Karpas-422 (cell line): ENCODE data around the gene SULT6B1. TPM values are rescaled to one million over a fixed set of nuclear protein-coding genes. Genes with fewer than 3 reads are reported as not detected.
A peak's percentile ranks its signal among the peaks of the same experiment; 100 is the strongest.
"Not testable (repeated sequence)": the region's sequence is repeated elsewhere in the genome, so short reads cannot be mapped to it uniquely, and the experiment has no call there.

Experiments used
- DNase-seq: peaks from one replicate; pipeline ENCODE4 v3.0.0-alpha.2; 2015
- H2AFZ ChIP-seq: fragments of 200-600 bp; sonication (generic); 2 replicates; pipeline ENCODE4 v1.6.1; 2014; ENCODE audit warnings: antibody characterized with exemption, low read length, mixed read lengths
- H3K27ac ChIP-seq: fragments of 200-600 bp; sonication (generic); 2 replicates; pipeline ENCODE4 v1.5.1; 2014; ENCODE audit warnings: mild to moderate bottlenecking, low read length, moderate library complexity
- H3K27me3 ChIP-seq: fragments of 200-600 bp; sonication (generic); 2 replicates; pipeline ENCODE4 v1.6.1; 2014; ENCODE audit warnings: low read length, mixed read lengths
- H3K36me3 ChIP-seq: fragments of 200-600 bp; sonication (generic); 2 replicates; pipeline ENCODE4 v1.6.1; 2014; ENCODE audit warnings: low read length, mixed read lengths; ENCODE audit not compliant: insufficient read depth
- H3K4me1 ChIP-seq: fragments of 200-600 bp; sonication (generic); 2 replicates; pipeline ENCODE4 v1.6.1; 2014; ENCODE audit warnings: mild to moderate bottlenecking, low read length, mixed read lengths
- H3K4me2 ChIP-seq: fragments of 200-600 bp; sonication (generic); 2 replicates; pipeline ENCODE4 v1.6.1; 2014; ENCODE audit warnings: low read length, low read depth, mild to moderate bottlenecking; ENCODE audit not compliant: poor library complexity, severe bottlenecking
- H3K4me3 ChIP-seq: fragments of 200-600 bp; sonication (generic); 2 replicates; pipeline ENCODE4 v1.5.1; 2014; ENCODE audit warnings: mild to moderate bottlenecking, antibody characterized with exemption, low read length, mixed read lengths
- H3K79me2 ChIP-seq: fragments of 200-600 bp; sonication (generic); 2 replicates; pipeline ENCODE4 v1.6.1; 2014; ENCODE audit warnings: mild to moderate bottlenecking, low read length, mixed read lengths
- H3K9ac ChIP-seq: fragments of 200-600 bp; sonication (generic); 2 replicates; pipeline ENCODE4 v1.6.0; 2014; ENCODE audit warnings: low read length
- H3K9me2 ChIP-seq: fragments of 200-600 bp; sonication (generic), shearing (Covaris generic); replicated peaks from 2 replicates; pipeline ENCODE4 v1.6.0; 2014; ENCODE audit warnings: mild to moderate bottlenecking, low read length, moderate library complexity; ENCODE audit not compliant: insufficient read depth
- H3K9me3 ChIP-seq: fragments of 300-700, 200-600 bp; sonication (generic); 2 replicates; pipeline ENCODE4 v1.6.1; 2014; ENCODE audit warnings: low read length, mixed read lengths
- H4K20me1 ChIP-seq: fragments of 200-600 bp; sonication (generic); 2 replicates; pipeline ENCODE4 v1.6.1; 2014; ENCODE audit warnings: mild to moderate bottlenecking, antibody characterized with exemption, low read length, low read depth; ENCODE audit not compliant: insufficient read depth
- total RNA-seq: library from RNA; depleted of rRNA; stranded (reverse); fragments of >200 nt; shearing (Covaris generic); gene quantifications from 2 replicates; pipeline ENCODE4 v1.2.3, GENCODE V29; 2014; ENCODE audit warnings: low replicate concordance

Gene SULT6B1
- total RNA-seq, 1 experiment from 2014 or later, result not detected

- not testable (repeated sequence) for H3K4me2 ChIP-seq, H4K20me1 ChIP-seq, DNase-seq, H3K4me1 ChIP-seq, H3K27ac ChIP-seq, H3K9me3 ChIP-seq, H3K9me2 ChIP-seq, H3K4me3 ChIP-seq, H3K27me3 ChIP-seq, H3K9ac ChIP-seq, H2AFZ ChIP-seq
- Histone ChIP-seq H3K36me3 (peaks cover 97% of the 10 kb centered on the region), H3K79me2 (peaks cover 85% of the 10 kb centered on the region)
Measured at GRCh38 chr2:37205071-37205661, 16.7 kb upstream of the SULT6B1 start.

- no peak overlapping the region for H3K27ac ChIP-seq
- H4K20me1 ChIP-seq, result no peaks in the 10 kb centered on the region
- no peak overlapping the region for H3K9ac ChIP-seq
- H3K4me2 ChIP-seq, result no peak overlapping the region
- peaks cover 83% of the 10 kb centered on the region for H3K79me2 ChIP-seq
- no peaks in the 10 kb centered on the region for H3K27me3 ChIP-seq
- H2AFZ ChIP-seq, result no peak overlapping the region
- no peak for DNase-seq
- H3K9me3 ChIP-seq, result peaks cover 3% of the 10 kb centered on the region
- H3K4me1 ChIP-seq, result peaks cover 21% of the 10 kb centered on the region
- H3K9me2 ChIP-seq, result no peaks in the 10 kb centered on the region
- peaks cover 88% of the 10 kb centered on the region for H3K36me3 ChIP-seq
- no peak overlapping the region for H3K4me3 ChIP-seq
Measured at GRCh38 chr2:37203708-37204107, 15.2 kb upstream of the SULT6B1 start.

- H3K4me3 ChIP-seq, result no peak overlapping the region
- H4K20me1 ChIP-seq, result no peaks in the 10 kb centered on the region
- H3K9me3 ChIP-seq, result peaks cover 3% of the 10 kb centered on the region
- H3K27me3 ChIP-seq, result no peaks in the 10 kb centered on the region
- peaks cover 38% of the 10 kb centered on the region for H3K4me1 ChIP-seq
- no peaks in the 10 kb centered on the region for H3K9me2 ChIP-seq
- H3K4me2 ChIP-seq, result no peak overlapping the region
- H2AFZ ChIP-seq, result no peak overlapping the region
- no peak overlapping the region for H3K9ac ChIP-seq
- DNase-seq, result peak; percentile 53
- H3K36me3 ChIP-seq, result peaks cover 69% of the 10 kb centered on the region
- peak overlapping the region; percentile 62 for H3K27ac ChIP-seq
- peaks cover 76% of the 10 kb centered on the region for H3K79me2 ChIP-seq
Measured at GRCh38 chr2:37201766-37202165, 13.3 kb upstream of the SULT6B1 start.

- H3K9ac ChIP-seq, result no peak overlapping the region
- H3K9me2 ChIP-seq, result no peaks in the 10 kb centered on the region
- H4K20me1 ChIP-seq, result no peaks in the 10 kb centered on the region
- H3K27me3 ChIP-seq, result no peaks in the 10 kb centered on the region
- H3K79me2 ChIP-seq, result peaks cover 74% of the 10 kb centered on the region
- no peak overlapping the region for H2AFZ ChIP-seq
- H3K4me2 ChIP-seq, result no peak overlapping the region
- peak overlapping the region; percentile 62 for H3K27ac ChIP-seq
- no peak overlapping the region for H3K4me3 ChIP-seq
- H3K4me1 ChIP-seq, result peaks cover 38% of the 10 kb centered on the region
- H3K9me3 ChIP-seq, result peaks cover 3% of the 10 kb centered on the region
- peaks cover 63% of the 10 kb centered on the region for H3K36me3 ChIP-seq
- no peak for DNase-seq
Measured at GRCh38 chr2:37201208-37201607, 12.7 kb upstream of the SULT6B1 start.

GRCh38 chr2:37198681-37199065 lies 10.2 kb upstream of the SULT6B1 start:
- H3K36me3 ChIP-seq, result peaks cover 38% of the 10 kb centered on the region
- peaks cover 53% of the 10 kb centered on the region for H3K79me2 ChIP-seq
- H3K4me3 ChIP-seq, result peak overlapping the region; percentile 84; the same call in 1 of the 2 replicates
- H3K9ac ChIP-seq, result peak overlapping the region; percentile 94
- H2AFZ ChIP-seq, result no peak overlapping the region
- H3K4me1 ChIP-seq, result peaks cover 44% of the 10 kb centered on the region
- no peaks in the 10 kb centered on the region for H3K9me2 ChIP-seq
- no peaks in the 10 kb centered on the region for H4K20me1 ChIP-seq
- no peaks in the 10 kb centered on the region for H3K27me3 ChIP-seq
- no peaks in the 10 kb centered on the region; the same call in 1 of the 2 replicates for H3K9me3 ChIP-seq
- peak; percentile 70 for DNase-seq
- H3K27ac ChIP-seq, result peak overlapping the region; percentile 93
- H3K4me2 ChIP-seq, result peak overlapping the region; percentile 80

GRCh38 chr2:37196320-37197195 lies 8.1 kb upstream of the SULT6B1 start, which contains the start of gene CEBPZOS:
CEBPZOS (plus strand) TSS chr2:37196496; CDS start chr2:37199705, 3,209 bp downstream.
- Histone ChIP-seq H3K9ac (peak within 1 kb of the TSS; percentile 94), H3K27ac (peak within 1 kb of the TSS; percentile 93), H3K79me2 (peaks cover 42% of the 10 kb centered on the region), H3K27me3 (no peaks in the 10 kb centered on the region), H3K36me3 (peaks cover 19% of the 10 kb centered on the region; the same call in 1 of the 2 replicates), H3K4me2 (peak within 1 kb of the TSS; percentile 80), H2AFZ (peak within 1 kb of the TSS; percentile 99), H3K9me3 (no peaks in the 10 kb centered on the region), H3K9me2 (no peaks in the 10 kb centered on the region), H3K4me1 (peaks cover 38% of the 10 kb centered on the region), H3K4me3 (peak within 1 kb of the TSS; percentile 84), H4K20me1 (no peaks in the 10 kb centered on the region)
- DNase-seq, result peak; percentile 96

- H3K27ac ChIP-seq, result peak overlapping the region; percentile 93
- peaks cover 13% of the 10 kb centered on the region; the same call in 1 of the 2 replicates for H3K36me3 ChIP-seq
- H3K4me2 ChIP-seq, result peak overlapping the region; percentile 80
- peak overlapping the region; percentile 99 for H2AFZ ChIP-seq
- H3K79me2 ChIP-seq, result peaks cover 36% of the 10 kb centered on the region
- H3K9me3 ChIP-seq, H3K27me3 ChIP-seq, H4K20me1 ChIP-seq, DNase-seq, H3K9me2 ChIP-seq: not testable (repeated sequence)
- peak overlapping the region; percentile 94 for H3K9ac ChIP-seq
- peaks cover 37% of the 10 kb centered on the region for H3K4me1 ChIP-seq
- H3K4me3 ChIP-seq, result peak overlapping the region; percentile 84
Measured at GRCh38 chr2:37195862-37196319, 7.4 kb upstream of the SULT6B1 start.

GRCh38 chr2:37192551-37192950 lies 4.1 kb upstream of the SULT6B1 start:
- no peak overlapping the region for H3K4me3 ChIP-seq
- DNase-seq, result no peak
- H3K4me2 ChIP-seq, result no peak overlapping the region
- no peak overlapping the region for H2AFZ ChIP-seq
- no peaks in the 10 kb centered on the region for H3K9me3 ChIP-seq
- H3K36me3 ChIP-seq, result no peaks in the 10 kb centered on the region
- H3K79me2 ChIP-seq, result peaks cover 11% of the 10 kb centered on the region
- H3K9me2 ChIP-seq, result no peaks in the 10 kb centered on the region
- H3K27me3 ChIP-seq, result no peaks in the 10 kb centered on the region
- H3K4me1 ChIP-seq, result peaks cover 12% of the 10 kb centered on the region
- H3K9ac ChIP-seq, result no peak overlapping the region
- no peaks in the 10 kb centered on the region for H4K20me1 ChIP-seq
- H3K27ac ChIP-seq, result no peak overlapping the region
